Endothelial cell of umbilical vein (primary cell): ENCODE results near the gene ROBO2. TPM values are rescaled to one million over a fixed set of nuclear protein-coding genes. Genes with fewer than 3 reads are reported as not detected.

Source experiments
- BruUV-seq: library from RNA; stranded (reverse); fragments of 400-500 nt; replicated peaks from 2 replicates; lab custom pipeline; 2021; lab: Mats Ljungman, UMichigan
- CTCF ChIA-PET: fragments of 300-600, 350-600 bp; sonication (Branson Sonifier 250); formaldehyde crosslinking; loops from one replicate; lab custom pipeline; 2021; ENCODE audit warnings: antibody characterized with exemption, inconsistent platforms; lab: Charles Lee
- POLR2A ChIA-PET: fragments of 300-600, 350-600 bp; sonication (Branson Sonifier 250); formaldehyde crosslinking; loops from one replicate; lab custom pipeline; 2021; ENCODE audit warnings: antibody characterized with exemption, inconsistent platforms; lab: Charles Lee
- DNase-seq: peaks from one replicate; pipeline ENCODE4 v3.0.0-alpha.2; 2011; ENCODE audit warnings: low read depth, low spot score
- FAIRE-seq: peaks from 2 replicates; lab custom pipeline; 2011; peaks lifted over from hg19 to GRCh38; lab: Jason Lieb, UNC
- H2AFZ ChIP-seq: 2 replicates; pipeline ENCODE4 v1.6.0; 2012; ENCODE audit warnings: low read depth, low read length, control low read depth, inconsistent platforms
- H3K27ac ChIP-seq: 2 replicates; pipeline ENCODE4 v1.5.1; 2011; ENCODE audit warnings: low read depth, mild to moderate bottlenecking, control low read depth, low read length, moderate library complexity; ENCODE audit not compliant: insufficient read depth
- H3K27me3 ChIP-seq, 2 experiments: 2 replicates each; pipeline versions ENCODE4 v1.6.0 to v1.6.1; 2011; ENCODE audit warnings: low read length in 2 of 2, mixed read lengths in 1 of 2; ENCODE audit not compliant: control insufficient read depth in 2 of 2, insufficient read depth in 2 of 2
- H3K36me3 ChIP-seq, 2 experiments: 2 replicates in 1 of 2; 3 replicates in 1 of 2; pipeline ENCODE4 v1.5.1; 2011; ENCODE audit warnings: low read length in 2 of 2, mild to moderate bottlenecking in 1 of 2, moderate library complexity in 1 of 2; ENCODE audit not compliant: control insufficient read depth in 2 of 2, insufficient read depth in 2 of 2; ENCODE audit errors: extremely low read depth in 1 of 2
- H3K4me1 ChIP-seq: 3 replicates; pipeline ENCODE4 v1.5.1; 2011; ENCODE audit warnings: mild to moderate bottlenecking, low read length; ENCODE audit not compliant: control insufficient read depth, insufficient read depth; ENCODE audit errors: extremely low read depth
- H3K4me2 ChIP-seq: 2 replicates; pipeline ENCODE4 v1.6.1; 2011; ENCODE audit warnings: low read length, control low read depth, mixed read lengths; ENCODE audit not compliant: insufficient read depth
- H3K4me3 ChIP-seq, 3 experiments: fragments of 200-600 bp in 1 of 3; sonication (generic), shearing (Covaris generic) in 1 of 3; replicated peaks in 1 of 3; 2 replicates each; pipeline ENCODE4 v1.5.1; 2011 to 2016; ENCODE audit warnings: control low read depth in 3 of 3, low read length in 3 of 3, mild to moderate bottlenecking in 2 of 3, inconsistent platforms in 1 of 3, low read depth in 1 of 3, moderate library complexity in 1 of 3; ENCODE audit not compliant: insufficient read depth in 1 of 3
- H3K79me2 ChIP-seq: 2 replicates; pipeline ENCODE4 v1.6.0; 2012; ENCODE audit warnings: low read length, inconsistent platforms; ENCODE audit not compliant: control insufficient read depth, insufficient read depth
- H3K9ac ChIP-seq: replicated peaks from 2 replicates; pipeline ENCODE3; 2011; ENCODE audit warnings: low read length, control low read depth; ENCODE audit not compliant: insufficient read depth; ENCODE audit errors: extremely low read depth
- H3K9me1 ChIP-seq: replicated peaks from 3 replicates; pipeline ENCODE4 v1.6.0; 2011; ENCODE audit warnings: mild to moderate bottlenecking, low read length; ENCODE audit not compliant: control insufficient read depth, insufficient read depth; ENCODE audit errors: extremely low read depth
- H3K9me3 ChIP-seq: replicated peaks from 2 replicates; pipeline ENCODE4 v1.5.1; 2012; ENCODE audit warnings: low read length, inconsistent platforms; ENCODE audit not compliant: control insufficient read depth, insufficient read depth
- H4K20me1 ChIP-seq: replicated peaks from 2 replicates; pipeline ENCODE3; 2011; ENCODE audit warnings: mild to moderate bottlenecking, low read length; ENCODE audit not compliant: control insufficient read depth, insufficient read depth; ENCODE audit errors: extremely low read depth
- EZH2 ChIP-seq: IDR thresholded peaks from 2 replicates; pipeline ENCODE4 v1.6.1; 2012; ENCODE audit warnings: borderline replicate concordance, low read depth, mild to moderate bottlenecking, moderate library complexity, low read length, inconsistent platforms; ENCODE audit not compliant: severe bottlenecking
- FOS ChIP-seq: IDR thresholded peaks from 2 replicates; pipeline ENCODE4 v1.6.1; 2011; ENCODE audit warnings: mild to moderate bottlenecking, low read length, moderate library complexity, borderline replicate concordance; ENCODE audit not compliant: insufficient read depth
- GATA2 ChIP-seq: IDR thresholded peaks from 2 replicates; pipeline ENCODE4 v1.7.0; 2011; ENCODE audit warnings: low read depth, mild to moderate bottlenecking, moderate library complexity, mixed read lengths, low read length; ENCODE audit not compliant: insufficient read length, insufficient read depth
- JUN ChIP-seq: IDR thresholded peaks from 2 replicates; pipeline ENCODE4 v1.6.1; 2011; ENCODE audit warnings: borderline replicate concordance, low read depth; ENCODE audit not compliant: insufficient read length, insufficient read depth
- MYC ChIP-seq: IDR thresholded peaks from one replicate; pipeline ENCODE4 v1.6.1; 2011; ENCODE audit warnings: mild to moderate bottlenecking, low read depth, low read length
- POLR2A ChIP-seq: IDR thresholded peaks from 2 replicates; pipeline ENCODE4 v1.6.1; 2012; ENCODE audit warnings: low read depth, mild to moderate bottlenecking, control low read depth, low read length
- POLR2AphosphoS5 ChIP-seq: IDR thresholded peaks from 2 replicates; pipeline ENCODE4 v1.6.1; 2012; ENCODE audit warnings: low read depth, mild to moderate bottlenecking, control low read depth, low read length, moderate library complexity; ENCODE audit not compliant: insufficient read depth
- dilution Hi-C: fragments of 300-500 bp; cut with MboI; formaldehyde crosslinking; loops from one replicate; pipeline ENCODE4 v1.15.0; 2019; ENCODE audit warnings: low sequenced_read_pairs; ENCODE audit not compliant: extremely low pct_ligation_motif_present
- intact Hi-C: fragments of 100-400 bp; cut with micrococcal nuclease; formaldehyde crosslinking; loops from one replicate; pipeline ENCODE4 v1.10.0; 2022
- polyA plus RNA-seq, 4 experiments: library from polyadenylated mRNA; depleted of rRNA in 3 of 4; stranded (reverse) in 3 of 4; unstranded in 1 of 4; fragments of >200 nt; gene quantifications; 2 replicates each; pipeline versions ENCODE4 v1.2.1 to v1.2.3, GENCODE V29; 2011 to 2012; ENCODE audit warnings: missing spikeins in 1 of 4
- total RNA-seq: library from RNA; stranded (reverse); gene quantifications from 2 replicates; pipeline ENCODE4 v1.2.3, GENCODE V29; 2021
- TF ChIP-seq, protein P1 (sequence below), 2 donors: IDR thresholded peaks; 1 replicate in 1 of 2; 2 replicates in 1 of 2; pipeline ENCODE4 v1.5.1; 2011; ENCODE audit warnings: low read length in 2 of 2, mild to moderate bottlenecking in 2 of 2, moderate library complexity in 2 of 2, control low read depth in 1 of 2, inconsistent platforms in 1 of 2, low read depth in 1 of 2; ENCODE audit not compliant: insufficient read depth in 1 of 2; ENCODE audit errors: extremely low read depth in 1 of 2
- TF ChIP-seq, protein P2 (sequence below): IDR thresholded peaks from 2 replicates; pipeline ENCODE4 v1.6.1; 2011; ENCODE audit not compliant: insufficient read depth, insufficient read length

ROBO2 gene
- total and polyA plus RNA-seq, 2 donors (not counting 3 experiments of a cell fraction or from before 2014, with no cell fraction given): not detected

- H3K9me1 ChIP-seq: no peaks in the 10 kb centered on the region
- H3K36me3 ChIP-seq: no peaks in the 10 kb centered on the region
- no peak overlapping the region for H3K27ac ChIP-seq
- H3K27me3 ChIP-seq: no peaks in the 10 kb centered on the region
- intact Hi-C loops (no loop called here), dilution Hi-C loops (no loop called here)
- no peak overlapping the region for H3K4me3 ChIP-seq
- no TSS peak for BruUV-seq
- FAIRE-seq (no peak), DNase-seq (no peak)
- ChIA-PET CTCF (no interaction called here), POLR2A (no interaction called here)
- no peak for TF ChIP-seq GATA2
- TF ChIP-seq FOS: no peak
- TF ChIP-seq POLR2AphosphoS5: no peak
- TF ChIP-seq EZH2: no peak
- TF ChIP-seq, protein P1, sequence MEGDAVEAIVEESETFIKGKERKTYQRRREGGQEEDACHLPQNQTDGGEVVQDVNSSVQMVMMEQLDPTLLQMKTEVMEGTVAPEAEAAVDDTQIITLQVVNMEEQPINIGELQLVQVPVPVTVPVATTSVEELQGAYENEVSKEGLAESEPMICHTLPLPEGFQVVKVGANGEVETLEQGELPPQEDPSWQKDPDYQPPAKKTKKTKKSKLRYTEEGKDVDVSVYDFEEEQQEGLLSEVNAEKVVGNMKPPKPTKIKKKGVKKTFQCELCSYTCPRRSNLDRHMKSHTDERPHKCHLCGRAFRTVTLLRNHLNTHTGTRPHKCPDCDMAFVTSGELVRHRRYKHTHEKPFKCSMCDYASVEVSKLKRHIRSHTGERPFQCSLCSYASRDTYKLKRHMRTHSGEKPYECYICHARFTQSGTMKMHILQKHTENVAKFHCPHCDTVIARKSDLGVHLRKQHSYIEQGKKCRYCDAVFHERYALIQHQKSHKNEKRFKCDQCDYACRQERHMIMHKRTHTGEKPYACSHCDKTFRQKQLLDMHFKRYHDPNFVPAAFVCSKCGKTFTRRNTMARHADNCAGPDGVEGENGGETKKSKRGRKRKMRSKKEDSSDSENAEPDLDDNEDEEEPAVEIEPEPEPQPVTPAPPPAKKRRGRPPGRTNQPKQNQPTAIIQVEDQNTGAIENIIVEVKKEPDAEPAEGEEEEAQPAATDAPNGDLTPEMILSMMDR (IDR thresholded peaks at IDR 0.05; ENCODE audit: extremely low read depth in 1 of 2, insufficient read depth in 1 of 2, low read depth in 1 of 2, low read length in 2 of 2): no peak
- TF ChIP-seq JUN: no peak
- TF ChIP-seq, protein P2, sequence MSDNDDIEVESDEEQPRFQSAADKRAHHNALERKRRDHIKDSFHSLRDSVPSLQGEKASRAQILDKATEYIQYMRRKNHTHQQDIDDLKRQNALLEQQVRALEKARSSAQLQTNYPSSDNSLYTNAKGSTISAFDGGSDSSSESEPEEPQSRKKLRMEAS: no peak
- TF ChIP-seq POLR2A: no peak
- no peak for TF ChIP-seq MYC
- no peak overlapping the region for H3K4me2 ChIP-seq
- no peaks in the 10 kb centered on the region for H3K4me1 ChIP-seq
- H4K20me1 ChIP-seq: no peaks in the 10 kb centered on the region
- H3K9ac ChIP-seq: no peak overlapping the region
- H2AFZ ChIP-seq: no peak overlapping the region
- no peaks in the 10 kb centered on the region for H3K9me3 ChIP-seq
- H3K79me2 ChIP-seq: no peaks in the 10 kb centered on the region
These were observed 139.9 kb downstream of the ROBO2 start for GRCh38 chr3:77179762-77180161.
